Osteocyte (in vitro differentiated cells): ENCODE measurements around the gene POLD1. TPM values are rescaled to one million over a fixed set of nuclear protein-coding genes. Genes with fewer than 3 reads are reported as not detected.
A peak's percentile ranks its signal among the peaks of the same experiment; 100 is the strongest.

Experiments
- DNase-seq: peaks from one replicate; pipeline ENCODE4 v3.0.0; 2021; ENCODE audit warnings: mixed read lengths; ENCODE audit not compliant: unreplicated experiment; ENCODE audit errors: extremely low spot score
- H3K27ac Mint-ChIP-seq: one replicate; pipeline ENCODE4 v1.8.0; 2021; ENCODE audit warnings: mild to moderate bottlenecking, mixed read lengths; ENCODE audit not compliant: unreplicated experiment
- H3K27me3 Mint-ChIP-seq: one replicate; pipeline ENCODE4 v1.8.0; 2021; ENCODE audit warnings: mixed read lengths; ENCODE audit not compliant: unreplicated experiment
- H3K36me3 Mint-ChIP-seq: one replicate; pipeline ENCODE4 v1.8.0; 2021; ENCODE audit warnings: mixed read lengths; ENCODE audit not compliant: unreplicated experiment
- H3K4me1 Mint-ChIP-seq: one replicate; pipeline ENCODE4 v1.8.0; 2021; ENCODE audit warnings: mixed read lengths; ENCODE audit not compliant: unreplicated experiment
- H3K4me3 Mint-ChIP-seq: one replicate; pipeline ENCODE4 v1.8.0; 2021; ENCODE audit warnings: mild to moderate bottlenecking, moderate library complexity, mixed read lengths; ENCODE audit not compliant: unreplicated experiment
- H3K9me3 Mint-ChIP-seq: one replicate; pipeline ENCODE4 v1.8.0; 2021; ENCODE audit warnings: mixed read lengths; ENCODE audit not compliant: unreplicated experiment
- CTCF ChIP-seq: fragments of 200-600 bp; sonication (generic); IDR thresholded peaks from 2 replicates; pipeline ENCODE4 v1.5.0; 2021; ENCODE audit warnings: antibody characterized with exemption, mild to moderate bottlenecking, moderate library complexity
- total RNA-seq: library from RNA; stranded (reverse); gene quantifications from 2 replicates; pipeline ENCODE4 v1.2.1, GENCODE V29; 2021

The POLD1 gene
- total RNA-seq, 1 donor from 2014 or later, result 19.6 TPM

DNA sequence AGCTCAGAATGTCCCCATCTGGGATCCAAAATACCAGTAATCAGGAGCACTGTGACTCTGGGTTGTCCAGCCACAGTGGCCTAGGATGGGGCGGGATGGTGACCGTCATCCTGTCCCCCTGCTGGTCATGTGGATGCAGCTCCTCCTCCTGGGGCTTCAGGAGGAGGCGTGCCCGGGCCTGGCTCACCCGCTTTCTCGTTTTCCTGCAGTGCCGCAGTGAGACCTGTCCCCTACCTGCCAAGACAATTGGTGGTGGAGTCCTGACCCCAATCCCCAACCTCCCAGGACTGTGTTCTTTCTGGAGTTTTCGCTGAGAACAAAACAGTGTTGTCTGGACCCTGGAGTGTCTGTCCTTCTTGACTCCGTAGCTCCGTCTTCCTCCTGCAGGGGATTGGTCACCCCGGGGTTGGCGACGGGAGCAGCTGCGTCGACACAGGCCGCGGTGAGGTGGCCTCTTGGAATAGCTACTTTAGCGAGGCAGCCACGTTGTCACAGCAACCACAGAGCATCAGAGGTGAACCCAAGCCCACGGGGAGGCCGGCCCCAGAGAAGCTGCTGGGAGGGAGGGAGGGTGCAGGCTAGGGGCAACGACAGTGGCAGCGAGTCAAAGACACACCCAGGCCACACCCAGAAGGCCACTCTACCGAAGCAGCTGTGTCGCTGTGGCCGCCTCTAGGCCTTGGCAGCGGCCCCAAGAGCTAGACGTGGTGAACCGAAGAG lies 82.0 kb downstream of the POLD1 start:
- Mint-ChIP-seq H3K27ac (no peak overlapping the region), H3K27me3 (no peaks in the 10 kb centered on the region)
- no peak for DNase-seq

DNA sequence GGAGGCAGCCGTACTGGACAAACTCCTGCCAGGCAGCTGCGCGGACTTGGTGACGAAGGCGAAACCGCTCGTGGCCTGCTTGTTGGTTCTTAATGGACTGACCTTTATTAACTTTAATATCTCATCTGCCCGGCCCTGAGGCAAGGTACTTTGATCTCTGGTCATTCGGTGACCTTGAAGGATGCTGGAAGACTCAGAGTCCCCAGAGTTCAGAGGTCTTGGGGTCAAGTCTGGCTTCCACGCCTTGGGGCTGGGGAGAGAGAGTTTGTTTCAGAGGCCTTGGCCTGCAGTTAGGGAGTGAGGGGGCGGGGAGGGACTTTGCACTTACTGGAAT lies 82.5 kb downstream of the POLD1 start:
- TF ChIP-seq CTCF, result no peak
- Mint-ChIP-seq H3K4me3 (no peak overlapping the region), H3K9me3 (no peaks in the 10 kb centered on the region), H3K36me3 (no peaks in the 10 kb centered on the region), H3K4me1 (no peaks in the 10 kb centered on the region), H3K27ac (no peak overlapping the region), H3K27me3 (no peaks in the 10 kb centered on the region)
- DNase-seq, result no peak

More for the DNA sequence above, 82.0 kb downstream of the POLD1 start:
- no peaks in the 10 kb centered on the region for H3K9me3 Mint-ChIP-seq
- H3K4me1 Mint-ChIP-seq, result peaks cover under 1% of the 10 kb centered on the region
- H3K4me3 Mint-ChIP-seq, result no peak overlapping the region
- TF ChIP-seq CTCF, result peak; percentile 11
- H3K36me3 Mint-ChIP-seq, result no peaks in the 10 kb centered on the region

GRCh38 chr19:50467566-50467965 lies 83.4 kb downstream of the POLD1 start:
- no peaks in the 10 kb centered on the region for H3K9me3 Mint-ChIP-seq
- H3K27ac Mint-ChIP-seq, result no peak overlapping the region
- H3K4me1 Mint-ChIP-seq, result no peaks in the 10 kb centered on the region
- no peaks in the 10 kb centered on the region for H3K27me3 Mint-ChIP-seq
- no peak for DNase-seq
- no peaks in the 10 kb centered on the region for H3K36me3 Mint-ChIP-seq
- no peak for TF ChIP-seq CTCF
- H3K4me3 Mint-ChIP-seq, result no peak overlapping the region

Other genes starting within 250 kb of the POLD1 start
- gene IZUMO2, start 221.1 kb upstream of the POLD1 start, total RNA-seq, result not detected in 2 replicates
- gene MYH14, start 180.7 kb upstream of the POLD1 start, total RNA-seq, result not detected in 2 replicates
- gene KCNC3, start 55.0 kb upstream of the POLD1 start, total RNA-seq, result 1.1 and 1.2 TPM in 2 replicates
- gene NAPSA, start 18.7 kb upstream of the POLD1 start, total RNA-seq, result 0.16 and 1.3 TPM in 2 replicates
- gene NR1H2, start 7.9 kb upstream of the POLD1 start, total RNA-seq, result 53.4 and 64.5 TPM in 2 replicates
- not detected in 2 replicates for gene SPIB, start 34.6 kb downstream of the POLD1 start, total RNA-seq
- not detected in 2 replicates for gene MYBPC2, start 48.5 kb downstream of the POLD1 start, total RNA-seq
- gene EMC10, start 92.2 kb downstream of the POLD1 start, total RNA-seq, result 166 and 172 TPM in 2 replicates
- 1.8 and 2.0 TPM in 2 replicates for gene GARIN5A, start 92.5 kb downstream of the POLD1 start, total RNA-seq
- 43.7 and 46.9 TPM in 2 replicates for gene JOSD2, start 126.8 kb downstream of the POLD1 start, total RNA-seq
- gene ASPDH, start 129.6 kb downstream of the POLD1 start, total RNA-seq, result not detected in 2 replicates
- gene LRRC4B, start 184.1 kb downstream of the POLD1 start, total RNA-seq, result 0.11 and 0.52 TPM in 2 replicates